ENCODE data around the gene SLC35B3.
"Not testable (repeated sequence)": the region's sequence is repeated elsewhere in the genome, so short reads cannot be mapped to it uniquely, and the experiment has no call there.

Gene SLC35B3

GRCh38 chr6:8414844-8415243 lies 20.5 kb downstream of the SLC35B3 start:
- no peak for DNase-seq (ENCODE audit: low read depth)

DNA sequence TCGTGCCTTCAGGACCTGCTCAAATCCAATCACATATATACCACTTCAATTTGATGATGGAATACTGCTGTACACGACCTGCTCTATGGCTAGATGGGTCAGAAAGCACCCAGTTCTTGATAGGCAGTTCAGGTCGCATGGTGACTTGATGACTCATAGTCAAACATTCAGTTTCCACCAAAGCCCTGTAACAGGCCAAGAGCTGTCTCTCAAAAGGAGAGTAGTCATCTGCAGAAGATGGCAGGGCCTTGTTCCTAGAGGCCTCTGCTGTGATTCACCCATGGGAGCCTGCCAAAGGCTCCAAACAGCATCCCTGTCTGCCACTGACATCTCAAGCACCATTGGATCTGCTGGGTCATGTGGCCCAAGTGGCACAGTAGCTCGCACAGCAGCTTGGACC lies 29.4 kb downstream of the SLC35B3 start:
- not testable (repeated sequence) for DNase-seq (ENCODE audit: low read depth)

DNA sequence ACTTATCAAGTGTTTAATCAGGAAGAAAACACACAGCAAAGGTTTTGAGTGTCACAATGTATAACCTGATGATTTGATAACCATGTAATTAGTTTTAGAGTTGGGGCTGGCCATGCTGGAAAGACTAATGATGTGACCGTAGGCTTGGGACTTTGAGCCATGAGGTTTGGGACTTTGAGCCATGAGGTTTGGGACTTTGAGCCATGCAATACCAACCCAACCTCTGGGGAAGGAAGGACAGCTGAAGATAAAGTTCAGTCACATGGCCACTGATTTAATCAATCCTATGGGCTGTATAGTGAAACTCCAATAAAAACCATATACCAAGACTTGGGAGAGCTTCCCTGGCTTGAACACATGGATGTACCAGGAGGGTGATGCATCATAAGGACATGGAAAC lies 32.8 kb downstream of the SLC35B3 start:
- no peak for DNase-seq (ENCODE audit: low read depth)

DNA sequence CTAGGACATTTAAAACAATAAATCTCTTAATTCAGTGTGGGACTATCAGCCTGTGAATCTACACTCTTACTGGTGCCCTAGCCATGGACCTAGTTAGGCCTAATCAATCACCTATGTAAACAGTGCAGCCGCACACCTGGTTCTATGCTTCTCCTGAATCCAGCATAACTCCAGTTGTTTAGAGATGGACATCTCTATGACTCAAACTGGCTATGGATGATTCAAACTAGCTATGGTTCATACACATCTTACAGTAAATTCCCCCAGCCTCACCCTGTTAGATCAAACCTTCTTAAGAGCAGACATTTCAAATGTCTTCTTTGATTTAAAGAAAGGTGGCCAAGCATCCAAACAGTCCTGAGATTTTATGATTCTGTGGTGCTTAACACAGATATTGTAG lies 34.7 kb downstream of the SLC35B3 start:
- no peak for DNase-seq (ENCODE audit: low read depth)

DNA sequence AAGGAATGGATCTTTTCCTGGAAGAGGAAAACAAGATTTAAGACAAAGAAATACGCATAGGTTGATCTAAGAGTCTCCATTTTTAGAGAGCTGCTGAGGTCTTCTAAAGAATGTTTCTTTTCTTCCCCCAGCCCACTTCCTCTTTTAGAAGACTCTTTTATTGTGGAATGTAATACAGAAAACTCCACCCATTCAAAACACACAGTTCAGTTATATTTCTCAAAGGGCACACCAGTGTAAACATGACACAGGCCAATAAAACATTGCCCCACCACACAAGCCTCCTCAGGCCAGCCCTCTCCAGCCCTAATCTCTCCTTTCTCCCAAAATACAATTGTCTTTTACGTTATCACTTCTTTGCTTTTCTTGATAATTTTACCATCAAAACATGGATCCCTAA lies 42.8 kb downstream of the SLC35B3 start:
- DNase-seq (ENCODE audit: low read depth) = no peak

GRCh38 chr6:8391934-8392333 lies 43.4 kb downstream of the SLC35B3 start:
- no peak for DNase-seq (ENCODE audit: low read depth)

DNA sequence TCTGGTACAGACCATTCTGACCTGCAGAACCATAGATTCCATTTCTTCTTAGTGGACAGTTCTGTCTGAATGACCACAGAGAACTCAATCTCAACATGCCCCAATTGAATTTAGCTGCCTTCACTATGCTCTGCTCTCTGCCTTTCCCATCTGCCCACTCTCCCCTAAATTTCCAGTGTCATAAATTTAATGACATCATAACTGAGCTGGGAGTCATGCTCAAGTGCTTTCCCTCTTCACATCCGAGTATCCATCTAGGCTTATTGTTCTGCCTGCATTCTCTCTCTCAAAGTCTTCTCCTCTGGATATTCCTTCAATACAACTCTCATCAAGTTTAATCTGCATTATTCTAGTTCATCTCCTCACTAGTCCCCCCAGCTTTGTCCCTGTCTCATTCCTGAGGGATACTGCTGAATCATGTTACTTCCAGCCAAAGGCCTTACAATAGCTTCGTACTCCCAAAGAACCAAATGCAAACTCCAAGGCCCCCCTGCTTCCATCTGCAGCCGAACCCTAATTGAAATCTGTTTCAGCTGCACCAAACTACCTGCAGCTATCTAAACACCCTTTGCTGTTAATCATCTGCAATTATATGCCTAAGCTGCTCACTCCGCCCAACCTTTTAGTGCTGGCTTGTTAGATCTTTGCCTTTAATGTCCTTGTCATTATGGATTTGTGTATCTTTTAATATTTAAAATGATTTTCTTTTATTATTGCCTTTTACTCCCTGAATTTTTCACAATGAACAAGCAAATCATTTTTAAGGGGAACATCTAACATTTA lies 46.1 kb downstream of the SLC35B3 start:
- DNase-seq (ENCODE audit: low read depth) = no peak

- no peak for DNase-seq (ENCODE audit: low read depth)
These were observed 47.4 kb downstream of the SLC35B3 start for GRCh38 chr6:8387942-8388437.

- no peak for DNase-seq (ENCODE audit: low read depth)
These were observed 51.8 kb downstream of the SLC35B3 start for GRCh38 chr6:8383584-8383983.

DNA sequence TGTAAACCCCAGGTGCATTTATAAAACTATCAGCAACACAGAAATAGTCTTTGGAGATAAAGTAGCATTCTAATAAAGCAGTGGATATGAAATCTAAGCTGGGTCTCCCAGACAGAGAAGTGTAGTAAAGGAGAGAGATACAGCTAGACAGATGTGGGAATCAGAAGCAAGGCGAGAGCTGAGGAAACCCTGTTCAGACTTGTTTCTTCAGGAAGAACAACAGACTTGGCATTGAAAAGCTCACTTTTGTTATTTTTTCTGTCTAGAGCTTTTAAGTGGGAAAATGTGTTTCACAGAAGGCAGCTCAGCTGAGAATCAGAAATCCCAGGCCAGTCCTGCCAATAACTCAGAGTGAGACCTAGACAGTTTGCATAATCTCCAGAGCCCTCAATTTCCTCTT lies 52.9 kb downstream of the SLC35B3 start:
- DNase-seq (ENCODE audit: low read depth) = no peak

DNA sequence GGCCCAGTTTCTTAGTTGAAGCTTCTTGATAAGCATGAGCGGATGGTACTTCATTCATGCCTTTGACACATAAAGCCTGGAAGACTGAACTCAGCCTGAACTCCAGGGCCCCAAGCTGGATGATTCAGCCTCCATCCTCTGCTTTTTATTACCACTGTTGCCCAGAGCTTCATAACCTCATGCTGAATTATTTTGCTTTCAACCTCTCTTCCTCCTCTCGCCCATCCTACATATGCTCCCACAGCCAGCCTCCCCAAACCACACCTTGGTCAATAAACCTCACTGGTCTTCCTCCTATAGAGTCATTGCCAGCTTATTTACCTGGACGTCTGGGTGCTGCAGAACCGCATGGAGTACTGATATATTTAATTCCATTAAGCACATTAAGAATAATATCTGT lies 59.4 kb downstream of the SLC35B3 start:
- DNase-seq (ENCODE audit: low read depth) = no peak
